Measurements from ENCODE around the gene YTHDC2.
"Not testable (repeated sequence)": the region's sequence is repeated elsewhere in the genome, so short reads cannot be mapped to it uniquely, and the experiment has no call there.

Gene YTHDC2

DNA sequence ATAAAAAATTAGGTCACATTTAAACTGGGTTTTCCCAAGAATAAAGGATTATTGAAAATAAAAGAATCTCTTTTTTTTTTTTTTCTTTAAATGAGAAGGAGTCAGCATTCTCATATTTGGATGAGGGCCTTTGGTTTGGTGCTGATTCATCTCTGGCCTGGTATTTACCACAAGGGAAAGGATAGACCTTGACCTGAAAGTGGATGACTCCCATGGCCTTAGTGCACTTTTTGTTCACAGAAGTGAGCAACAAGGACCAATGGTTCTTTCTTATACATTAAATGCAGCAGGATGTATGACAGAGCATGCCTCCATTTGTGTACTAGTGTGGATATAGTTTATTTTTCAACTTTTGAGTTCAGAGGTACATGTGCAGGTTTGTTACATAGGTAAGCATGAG lies 6.9 kb downstream of the YTHDC2 start:
- DNase-seq (ENCODE audit: low read depth): no peak

DNA sequence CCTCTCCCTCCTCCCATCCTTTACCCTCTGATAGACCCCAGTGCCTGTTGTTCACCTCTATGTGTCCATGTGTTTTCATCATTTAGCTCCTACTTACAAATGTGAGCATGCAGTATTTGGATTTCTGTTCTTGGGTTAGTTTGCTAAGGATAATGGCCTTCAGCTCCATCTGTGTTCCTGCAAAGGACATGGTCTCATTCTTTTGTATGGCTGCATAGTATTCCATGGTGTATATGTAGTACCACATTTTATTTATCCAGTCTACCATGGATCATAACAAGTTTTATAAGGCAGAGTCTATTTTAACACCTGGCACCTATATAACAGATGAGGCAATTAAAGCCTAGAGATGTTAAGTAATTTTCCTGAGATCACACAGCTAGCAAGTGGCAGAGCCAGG lies 7.4 kb downstream of the YTHDC2 start:
- DNase-seq (ENCODE audit: low read depth): no peak

DNA sequence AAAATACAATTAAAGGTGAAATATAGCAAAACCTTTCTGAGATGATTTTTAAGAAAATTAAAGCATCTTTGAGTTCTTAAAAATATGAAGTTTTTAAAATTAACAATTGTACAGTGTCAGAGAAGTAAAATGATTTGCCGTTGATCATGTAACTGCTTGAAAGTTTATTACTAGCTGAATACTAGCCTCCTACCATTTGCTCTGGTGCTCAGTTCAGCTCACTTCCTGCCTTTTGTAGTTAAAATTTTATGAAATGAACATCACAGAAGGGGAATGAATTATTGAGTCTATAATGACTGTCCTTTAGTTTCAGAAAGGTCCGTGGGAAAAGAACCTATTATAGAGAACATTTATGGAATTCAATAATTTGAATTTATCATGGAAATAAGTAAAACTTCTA lies 9.7 kb downstream of the YTHDC2 start:
- DNase-seq (ENCODE audit: low read depth): no peak

DNA sequence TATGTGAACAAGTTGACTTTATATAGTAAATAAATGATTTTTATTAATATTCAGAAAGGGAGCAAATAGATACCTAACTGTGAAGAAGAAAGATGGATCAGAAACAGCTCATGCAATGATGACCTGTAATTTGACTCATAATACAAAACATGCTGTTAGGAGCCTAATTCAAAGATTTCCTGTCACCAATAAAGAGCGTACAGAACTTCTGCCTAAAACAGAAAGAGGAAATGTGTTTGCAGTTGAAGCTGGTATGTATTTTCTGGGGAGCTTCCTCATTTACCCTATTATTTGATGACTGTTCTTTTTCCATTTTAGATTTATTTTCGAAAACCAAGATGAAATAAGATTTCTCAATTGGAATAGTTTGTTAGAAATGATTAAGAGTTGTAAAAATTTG lies 11.4 kb downstream of the YTHDC2 start:
- no peak for DNase-seq (ENCODE audit: low read depth)

DNA sequence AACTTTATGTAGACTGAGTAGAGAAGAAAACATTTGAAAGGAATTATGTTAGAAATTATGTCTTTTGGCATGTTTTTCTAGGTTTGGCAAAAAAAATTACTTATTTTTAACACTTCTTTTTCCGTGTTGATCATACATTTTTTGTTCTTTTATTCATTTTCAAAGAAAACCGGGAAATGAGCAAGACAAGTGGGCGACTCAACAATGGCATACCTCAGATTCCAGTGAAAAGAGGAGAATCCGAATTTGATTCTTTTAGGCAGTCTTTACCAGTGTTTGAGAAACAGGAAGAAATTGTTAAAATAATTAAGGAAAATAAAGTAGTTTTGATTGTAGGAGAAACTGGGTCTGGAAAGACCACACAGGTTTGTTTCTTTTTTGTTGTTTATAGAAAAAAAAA lies 12.9 kb downstream of the YTHDC2 start:
- DNase-seq (ENCODE audit: low read depth): no peak

DNA sequence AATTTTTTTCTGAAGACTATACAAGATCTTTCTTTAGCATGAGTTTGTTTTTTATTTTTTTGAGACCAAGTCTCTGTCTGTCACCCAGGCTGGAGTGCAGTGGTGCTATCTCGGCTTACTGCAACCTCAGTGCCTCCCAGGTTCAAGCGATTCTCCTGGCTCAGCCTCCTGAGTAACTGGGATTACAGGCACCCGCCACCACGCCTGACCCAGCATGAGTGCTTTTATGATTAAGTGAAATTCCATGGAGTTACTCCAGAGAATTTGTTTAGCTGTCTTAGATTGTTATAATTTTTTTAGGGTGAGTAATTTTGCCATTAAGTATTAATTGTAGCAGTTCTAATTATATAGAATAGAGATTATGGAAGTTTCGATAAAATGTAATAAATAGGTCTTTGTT lies 14.3 kb downstream of the YTHDC2 start:
- no peak for DNase-seq (ENCODE audit: low read depth)

DNA sequence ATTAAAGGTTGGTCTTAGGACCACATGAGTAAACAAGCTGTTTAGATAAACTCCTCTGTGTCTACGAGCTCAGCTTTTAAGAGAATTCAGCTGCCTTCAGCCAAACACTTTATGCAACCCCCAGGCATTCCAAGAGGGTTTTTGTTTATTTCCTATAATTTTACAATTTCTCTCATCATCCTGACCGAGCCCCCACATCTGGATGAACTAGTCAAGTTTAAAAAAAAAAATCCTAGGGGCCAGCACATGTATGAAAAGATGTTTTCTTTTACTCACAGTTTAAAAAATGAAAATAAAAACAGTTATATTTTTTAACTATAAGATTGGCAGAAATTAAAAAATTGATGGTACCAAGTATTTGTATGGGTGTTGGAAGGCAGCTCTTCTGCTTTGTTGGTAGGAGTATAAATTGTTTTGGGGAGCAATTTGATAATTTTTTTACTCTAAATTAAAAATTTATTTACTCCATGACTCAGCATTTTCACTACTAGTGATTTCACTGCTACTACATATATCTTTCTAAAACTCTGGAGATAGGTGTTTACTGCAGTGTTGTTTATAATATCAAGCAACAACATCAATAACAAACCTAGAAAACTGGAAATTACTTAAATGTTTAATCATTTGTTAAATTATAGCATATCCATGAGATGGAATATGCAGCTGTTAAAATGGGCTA lies 18.1 kb downstream of the YTHDC2 start:
- DNase-seq (ENCODE audit: low read depth): no peak

DNA sequence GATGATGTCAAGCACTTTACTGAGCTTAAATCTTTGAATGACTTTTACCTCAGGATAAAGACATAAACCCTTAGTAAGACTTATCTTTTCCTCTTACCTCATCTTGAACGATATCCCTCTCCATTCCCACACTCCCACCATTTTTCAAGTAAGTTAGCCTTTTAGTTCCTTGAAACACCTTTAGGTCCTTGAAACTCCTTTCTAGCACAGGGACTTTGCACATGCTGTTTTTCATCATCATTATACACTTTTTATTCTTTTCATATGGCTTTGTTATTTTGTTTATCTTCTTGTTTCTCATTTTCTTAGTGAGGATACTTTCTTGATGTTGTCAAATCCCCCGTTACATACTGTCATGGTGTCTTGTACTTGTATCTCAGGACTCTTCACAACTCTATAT lies 24.8 kb downstream of the YTHDC2 start:
- DNase-seq (ENCODE audit: low read depth): no peak

DNA sequence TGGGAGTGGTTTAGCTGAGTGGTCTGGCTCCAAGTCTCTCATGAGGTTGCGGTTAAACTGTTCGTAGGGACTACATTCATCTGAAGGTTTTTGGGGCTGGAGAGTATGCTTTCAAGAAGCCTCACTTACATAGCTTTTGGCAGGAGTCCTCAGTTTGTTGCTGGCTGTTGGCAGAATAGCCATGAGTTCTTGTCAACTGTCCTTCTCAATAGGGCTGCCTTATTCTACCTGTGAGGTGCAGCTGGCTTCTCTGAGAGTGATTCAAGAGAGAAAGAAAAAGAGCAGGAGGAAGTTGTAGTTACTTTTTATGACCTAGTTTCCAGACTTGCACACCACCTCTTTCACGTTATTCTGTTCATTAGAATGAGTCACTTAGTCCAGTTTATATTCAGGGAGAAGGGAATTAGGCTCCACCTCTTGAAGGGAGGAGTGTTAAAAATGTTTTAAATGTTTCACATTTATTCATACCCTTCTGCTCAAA lies 33.2 kb downstream of the YTHDC2 start:
- no peak for DNase-seq (ENCODE audit: low read depth)

DNA sequence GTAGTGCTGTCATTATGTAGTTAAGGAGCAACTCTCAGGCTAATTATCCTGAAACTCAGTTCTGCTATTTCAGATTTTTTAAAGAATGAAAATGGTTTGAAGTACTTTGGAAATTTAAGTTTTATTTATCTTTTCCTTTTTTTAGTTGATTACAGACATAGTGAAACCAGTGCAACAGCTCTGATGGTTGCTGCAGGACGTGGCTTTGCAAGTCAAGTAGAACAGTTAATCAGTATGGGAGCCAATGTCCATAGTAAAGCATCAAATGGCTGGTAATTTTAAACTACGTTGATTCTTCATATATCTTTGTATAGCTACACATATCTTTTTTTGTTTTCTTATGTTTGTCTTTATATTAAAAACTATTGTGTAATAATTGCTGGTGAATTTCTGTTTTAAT lies 34.9 kb downstream of the YTHDC2 start:
- DNase-seq (ENCODE audit: low read depth): no peak

DNA sequence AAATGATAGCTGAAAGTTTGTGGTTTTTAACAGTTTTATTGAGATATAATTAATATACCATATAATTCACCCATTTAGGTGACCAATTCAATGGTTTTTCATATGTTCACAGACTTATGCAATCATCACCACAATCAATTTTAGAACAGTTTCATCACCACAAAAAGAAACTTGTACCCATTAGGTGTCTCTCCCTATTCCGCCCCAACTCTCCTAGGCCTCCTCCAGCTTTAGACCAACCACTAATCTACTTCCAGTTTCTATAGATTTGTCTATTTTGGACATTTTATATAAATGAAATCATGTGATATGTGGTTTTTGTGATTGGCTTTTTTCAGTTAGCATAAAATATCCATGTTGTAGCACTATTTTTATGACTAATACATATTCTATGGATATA lies 38.6 kb downstream of the YTHDC2 start:
- no peak for DNase-seq (ENCODE audit: low read depth)

DNA sequence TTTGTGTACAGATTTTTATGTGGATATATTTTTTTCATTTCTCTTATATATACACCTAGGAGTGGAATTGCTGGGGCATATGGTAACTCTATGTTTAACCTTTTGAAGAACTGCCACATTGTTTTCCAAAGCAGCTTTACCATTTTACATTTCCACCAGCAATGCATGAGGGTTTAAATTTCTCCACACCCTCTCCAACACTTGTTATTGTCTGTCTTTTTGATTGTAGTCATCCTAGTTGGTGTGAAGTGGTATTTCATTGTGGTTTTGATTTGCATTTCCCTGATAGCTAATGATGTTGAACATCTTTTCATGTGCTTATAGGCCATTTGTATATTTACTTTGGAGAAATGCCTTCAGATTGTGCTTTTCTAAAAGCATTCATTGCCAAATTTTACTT lies 39.1 kb downstream of the YTHDC2 start:
- DNase-seq (ENCODE audit: low read depth): no peak

DNA sequence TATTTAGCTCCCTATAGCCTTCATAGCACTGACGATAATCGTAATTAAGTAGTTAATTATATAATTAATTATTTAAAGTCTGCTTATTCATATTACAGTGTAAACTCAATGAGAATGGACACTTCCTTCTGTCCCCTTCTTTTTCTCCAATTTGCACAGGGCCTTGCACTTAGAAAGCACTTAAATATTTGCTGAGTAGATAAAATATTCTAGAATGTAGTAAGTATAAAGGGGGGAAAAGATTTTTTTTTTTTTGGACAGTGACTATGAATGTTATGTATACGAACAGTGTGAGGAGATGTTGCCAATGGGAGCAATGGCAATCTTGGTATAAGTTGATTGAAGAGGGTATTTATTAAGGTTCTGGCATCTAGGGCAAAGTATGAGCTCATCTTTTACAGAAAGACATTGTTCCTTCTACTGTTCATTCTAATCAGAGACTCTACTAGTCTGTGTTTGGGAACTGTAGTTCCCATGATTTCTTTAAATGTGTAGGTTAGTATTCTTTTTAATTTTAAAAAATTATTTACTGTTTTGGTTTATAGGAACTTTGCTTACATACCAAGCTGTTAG lies 49.4 kb downstream of the YTHDC2 start:
- no peak for DNase-seq (ENCODE audit: low read depth)

DNA sequence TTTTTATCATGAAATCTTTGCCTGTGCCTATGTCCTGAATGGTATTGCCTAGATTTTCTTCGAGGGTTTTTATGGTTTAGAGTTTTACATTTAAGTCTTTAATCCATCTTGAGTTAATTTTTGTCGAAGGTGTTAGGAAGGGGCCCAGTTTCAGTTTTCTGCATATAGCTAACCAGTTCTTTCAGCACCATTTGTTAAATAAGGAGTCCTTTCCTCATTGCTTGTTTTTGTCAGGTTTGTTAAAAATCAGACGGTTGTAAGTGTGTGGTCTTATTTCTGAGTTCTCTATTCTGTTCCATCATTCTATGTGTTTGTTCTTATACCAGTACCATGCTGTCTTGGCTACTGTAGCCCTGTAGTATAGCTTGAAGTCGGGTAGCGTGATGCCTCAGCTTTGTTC lies 55.9 kb downstream of the YTHDC2 start:
- no peak for DNase-seq (ENCODE audit: low read depth)

DNA sequence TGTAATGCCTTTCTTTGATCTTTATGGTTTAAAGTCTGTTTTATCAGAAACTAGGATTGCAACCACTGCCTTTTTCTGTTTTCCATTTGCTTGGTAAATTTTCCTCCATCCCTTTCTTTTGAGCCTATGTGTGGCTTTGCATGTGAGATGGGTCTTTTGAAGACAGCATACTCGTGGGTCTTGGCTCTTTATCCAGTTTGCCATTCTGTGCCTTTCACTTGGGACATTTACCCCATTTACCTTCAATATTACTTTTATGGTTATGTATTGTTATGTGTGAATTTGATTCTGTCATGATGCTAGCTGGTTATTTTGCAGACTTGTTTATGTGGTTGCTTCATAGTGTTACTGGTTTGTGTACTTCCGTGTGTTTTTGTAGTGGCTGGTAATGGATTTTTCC lies 59.2 kb downstream of the YTHDC2 start:
- no peak for DNase-seq (ENCODE audit: low read depth)

DNA sequence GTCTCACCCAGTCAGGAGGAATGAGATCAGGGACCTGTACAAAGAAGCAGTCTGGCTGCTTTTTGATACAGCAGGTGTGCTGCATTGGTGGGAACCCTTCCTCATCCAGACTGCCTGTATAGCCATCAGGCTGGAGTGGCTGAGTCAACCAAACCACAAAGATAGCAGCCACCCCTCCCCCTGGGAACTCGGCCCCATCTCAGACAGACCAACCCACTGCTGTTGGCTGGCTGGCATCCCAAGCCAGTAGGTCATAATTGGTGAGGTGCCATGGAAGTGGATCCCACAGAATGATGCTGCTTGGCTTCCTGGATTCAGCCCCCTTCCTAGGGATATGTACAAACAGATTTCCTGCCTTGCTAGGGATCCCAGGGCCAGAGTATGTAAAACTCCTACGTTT lies 60.9 kb downstream of the YTHDC2 start:
- DNase-seq (ENCODE audit: low read depth): no peak

DNA sequence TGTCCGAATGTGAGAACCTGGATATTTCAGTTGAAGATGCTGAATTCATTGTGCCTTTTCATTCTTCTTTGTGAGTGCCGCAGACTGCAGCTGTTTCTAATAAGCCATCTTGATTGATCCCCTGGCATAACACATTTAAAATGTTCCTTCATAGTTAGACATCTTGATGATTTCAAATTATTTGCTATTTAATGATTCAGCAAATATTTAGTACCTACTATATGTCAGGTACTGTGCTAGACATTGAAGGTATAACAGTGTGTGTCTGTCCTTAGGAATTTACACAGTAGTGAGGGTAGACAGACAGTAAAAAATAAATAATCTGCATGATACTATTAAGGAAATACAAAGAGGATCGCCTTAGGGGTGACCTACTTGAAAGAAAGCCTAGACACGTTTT lies 61.6 kb downstream of the YTHDC2 start:
- DNase-seq (ENCODE audit: low read depth): no peak

DNA sequence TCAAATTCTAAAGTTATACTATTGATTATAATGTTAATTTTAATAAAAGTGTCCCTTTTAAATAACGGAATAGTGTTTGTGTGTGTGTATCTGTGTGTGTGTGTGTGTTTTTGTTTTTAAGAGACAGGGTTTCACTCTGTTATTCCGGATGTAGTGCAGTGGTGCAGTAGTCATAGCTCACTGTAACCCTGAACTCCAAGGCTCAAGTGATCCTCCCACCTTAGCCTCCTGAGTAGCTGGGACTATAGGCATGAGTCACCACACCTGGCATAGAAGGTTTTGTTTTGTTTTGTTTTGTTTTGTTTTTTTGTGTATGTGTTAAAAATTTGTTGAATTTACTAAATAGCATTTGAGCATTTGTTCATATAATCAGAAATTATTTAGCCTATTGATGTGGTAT lies 64.6 kb downstream of the YTHDC2 start:
- DNase-seq (ENCODE audit: low read depth): no peak

DNA sequence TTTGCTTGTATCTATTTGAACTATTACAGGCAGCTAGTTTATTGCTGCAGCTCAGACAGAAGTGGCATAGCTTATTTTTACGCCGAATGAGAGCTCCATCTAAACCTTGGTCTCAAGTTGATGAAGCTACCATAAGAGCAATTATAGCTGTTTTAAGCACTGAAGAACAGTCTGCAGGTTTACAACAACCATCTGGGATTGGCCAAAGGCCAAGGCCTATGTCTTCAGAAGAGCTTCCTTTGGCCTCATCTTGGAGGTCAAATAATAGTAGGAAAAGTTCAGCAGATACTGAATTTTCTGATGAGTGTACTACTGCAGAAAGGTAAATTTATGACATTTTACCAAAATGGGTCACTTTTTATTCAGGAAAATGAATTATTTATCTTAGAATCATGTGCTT lies 67.9 kb downstream of the YTHDC2 start:
- no peak for DNase-seq (ENCODE audit: low read depth)

DNA sequence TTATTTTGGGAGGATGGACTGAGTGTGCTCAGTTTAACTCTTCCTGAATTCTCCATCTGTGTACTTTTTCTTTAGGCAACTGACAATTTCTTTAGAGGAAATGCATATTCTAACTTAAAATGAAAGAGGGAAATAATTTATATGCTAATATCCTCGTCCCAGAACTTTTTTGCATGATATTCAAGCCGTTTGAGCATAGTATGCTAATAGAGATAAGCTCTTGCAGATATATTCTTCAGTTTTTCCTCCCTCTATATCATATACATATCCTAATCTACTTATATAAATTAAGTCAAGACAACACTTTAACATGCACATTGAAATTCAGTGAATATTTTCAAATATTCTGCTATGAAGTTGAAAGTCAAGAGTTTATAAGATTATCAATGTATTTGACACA lies 84.7 kb downstream of the YTHDC2 start:
- no peak for DNase-seq (ENCODE audit: low read depth)

DNA sequence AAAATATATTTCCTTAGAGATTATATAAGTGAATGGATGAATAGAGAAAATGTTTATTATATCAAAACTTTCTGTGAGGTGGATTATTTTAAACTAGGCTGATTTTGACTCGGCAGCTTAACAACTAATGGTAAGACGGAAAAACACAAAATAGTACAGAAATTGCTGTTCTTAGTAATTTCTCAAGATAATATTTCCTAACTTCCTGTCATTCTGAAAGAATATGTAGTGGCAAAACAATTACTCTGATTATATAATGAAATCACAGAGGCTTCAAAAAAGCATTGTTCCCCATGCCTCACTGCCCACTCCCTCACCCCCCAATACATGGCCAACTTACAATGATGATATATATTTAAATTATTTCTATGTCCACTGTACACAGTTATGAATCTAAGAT lies 85.4 kb downstream of the YTHDC2 start:
- no peak for DNase-seq (ENCODE audit: low read depth)

DNA sequence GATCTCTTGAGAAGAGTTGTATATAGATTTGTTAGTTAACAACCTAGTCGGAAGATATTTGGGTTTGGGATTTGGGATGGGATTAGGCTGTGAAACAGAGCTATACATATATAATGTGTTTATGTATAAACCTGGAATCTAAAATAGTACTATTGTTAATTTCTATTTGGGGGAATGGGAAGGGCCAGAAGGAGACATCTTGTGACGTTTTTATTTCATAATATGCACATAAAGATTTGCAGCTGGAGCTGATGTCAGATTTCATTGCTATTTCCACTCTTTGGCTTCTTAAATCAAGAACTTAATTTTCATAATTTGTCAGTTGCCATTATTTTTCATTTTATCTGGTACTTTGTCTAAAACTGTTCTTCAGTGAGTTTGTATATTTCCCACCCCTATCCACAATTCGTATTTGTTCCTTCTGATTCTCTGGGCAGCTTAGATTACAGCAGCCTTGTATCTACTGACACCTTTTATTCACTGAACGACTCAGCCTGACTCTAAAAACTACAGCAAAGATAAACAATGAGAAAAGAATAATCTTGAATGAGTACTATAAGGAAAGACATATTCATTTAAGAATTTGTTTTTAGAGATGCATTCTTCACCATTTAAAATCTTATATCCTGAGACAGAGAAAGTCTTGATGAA lies 86.9 kb downstream of the YTHDC2 start:
- no peak for DNase-seq (ENCODE audit: low read depth)

DNA sequence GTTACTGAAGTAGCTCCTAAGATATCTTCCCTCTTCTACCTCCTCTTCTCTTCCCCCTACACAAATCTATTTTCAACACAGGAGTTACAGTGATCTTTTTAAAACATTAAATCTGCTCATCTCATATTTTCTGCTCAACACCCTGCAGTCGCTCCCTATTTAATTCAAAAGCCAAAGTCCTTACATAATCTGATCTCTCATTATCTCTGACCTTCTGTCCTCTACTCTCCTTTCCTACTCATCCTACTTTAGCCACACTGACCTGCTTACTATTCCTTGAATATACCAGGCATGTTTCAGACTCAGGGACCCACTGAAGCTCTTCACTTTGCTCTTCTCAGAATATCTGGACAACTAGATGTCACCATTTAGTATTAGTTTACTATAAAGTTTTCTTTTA lies 87.9 kb downstream of the YTHDC2 start:
- DNase-seq (ENCODE audit: low read depth): no peak

DNA sequence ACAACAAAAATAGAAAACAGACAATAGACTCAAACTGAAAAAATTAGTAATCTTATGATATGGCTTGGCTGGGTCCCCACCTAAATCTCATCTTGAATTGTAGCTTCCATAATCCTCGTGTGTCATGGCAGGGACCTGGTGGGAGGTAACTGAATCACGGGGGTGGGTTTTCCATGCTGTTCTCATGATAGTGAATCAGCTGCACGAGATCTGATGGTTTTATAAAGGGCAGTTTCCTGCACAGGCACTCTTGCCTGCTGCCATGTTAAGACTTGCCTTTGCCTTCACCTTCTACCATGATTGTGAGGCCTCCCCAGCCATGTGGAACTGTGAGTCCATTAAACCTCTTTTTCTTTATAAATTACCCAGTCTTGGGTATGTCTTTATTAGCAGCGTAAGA lies 89.8 kb downstream of the YTHDC2 start:
- not testable (repeated sequence) for DNase-seq (ENCODE audit: low read depth)
